Endothelial cell of umbilical vein (primary cell): ENCODE data around the gene ZNF764.
A peak's percentile ranks its signal among the peaks of the same experiment; 100 is the strongest.

Experiments used
- POLR2A ChIP-seq: IDR thresholded peaks from 2 replicates; pipeline ENCODE4 v1.6.1; 2012; ENCODE audit warnings: low read depth, mild to moderate bottlenecking, control low read depth, low read length
- POLR2AphosphoS5 ChIP-seq: IDR thresholded peaks from 2 replicates; pipeline ENCODE4 v1.6.1; 2012; ENCODE audit warnings: low read depth, mild to moderate bottlenecking, control low read depth, low read length, moderate library complexity; ENCODE audit not compliant: insufficient read depth
- TF ChIP-seq, protein P1 (sequence below), 2 donors: IDR thresholded peaks; 1 replicate in 1 of 2; 2 replicates in 1 of 2; pipeline ENCODE4 v1.5.1; 2011; ENCODE audit warnings: low read length in 2 of 2, mild to moderate bottlenecking in 2 of 2, moderate library complexity in 2 of 2, control low read depth in 1 of 2, inconsistent platforms in 1 of 2, low read depth in 1 of 2; ENCODE audit not compliant: insufficient read depth in 1 of 2; ENCODE audit errors: extremely low read depth in 1 of 2

- TF ChIP-seq, protein P1, sequence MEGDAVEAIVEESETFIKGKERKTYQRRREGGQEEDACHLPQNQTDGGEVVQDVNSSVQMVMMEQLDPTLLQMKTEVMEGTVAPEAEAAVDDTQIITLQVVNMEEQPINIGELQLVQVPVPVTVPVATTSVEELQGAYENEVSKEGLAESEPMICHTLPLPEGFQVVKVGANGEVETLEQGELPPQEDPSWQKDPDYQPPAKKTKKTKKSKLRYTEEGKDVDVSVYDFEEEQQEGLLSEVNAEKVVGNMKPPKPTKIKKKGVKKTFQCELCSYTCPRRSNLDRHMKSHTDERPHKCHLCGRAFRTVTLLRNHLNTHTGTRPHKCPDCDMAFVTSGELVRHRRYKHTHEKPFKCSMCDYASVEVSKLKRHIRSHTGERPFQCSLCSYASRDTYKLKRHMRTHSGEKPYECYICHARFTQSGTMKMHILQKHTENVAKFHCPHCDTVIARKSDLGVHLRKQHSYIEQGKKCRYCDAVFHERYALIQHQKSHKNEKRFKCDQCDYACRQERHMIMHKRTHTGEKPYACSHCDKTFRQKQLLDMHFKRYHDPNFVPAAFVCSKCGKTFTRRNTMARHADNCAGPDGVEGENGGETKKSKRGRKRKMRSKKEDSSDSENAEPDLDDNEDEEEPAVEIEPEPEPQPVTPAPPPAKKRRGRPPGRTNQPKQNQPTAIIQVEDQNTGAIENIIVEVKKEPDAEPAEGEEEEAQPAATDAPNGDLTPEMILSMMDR (IDR thresholded peaks at IDR 0.05; ENCODE audit: extremely low read depth in 1 of 2, insufficient read depth in 1 of 2, low read depth in 1 of 2, low read length in 2 of 2) = no peak
- TF ChIP-seq POLR2AphosphoS5 (peak; percentile 13), POLR2A (peak; percentile 39)
Observed at GRCh38 chr16:30561089-30561816, 3.1 kb upstream of the ZNF764 start.
